GM19043 (cell line): ENCODE data around the gene ATRN.

Experiments
- ATAC-seq: cut with Tn5 transposase; IDR thresholded peaks from one replicate; pipeline ENCODE4 v1.9.1; 2021; ENCODE audit warnings: low read depth; ENCODE audit not compliant: unreplicated experiment

Gene ATRN

GRCh38 chr20:3671986-3672546 is 201.2 kb downstream of the ATRN start:
- no peak for ATAC-seq

- no peak for ATAC-seq
Observed at GRCh38 chr20:3672547-3673171, 201.8 kb downstream of the ATRN start.

- ATAC-seq = no peak
Observed at GRCh38 chr20:3673221-3674070, 202.6 kb downstream of the ATRN start.

- no peak for ATAC-seq
Observed at GRCh38 chr20:3674447-3674846, 203.6 kb downstream of the ATRN start.

DNA sequence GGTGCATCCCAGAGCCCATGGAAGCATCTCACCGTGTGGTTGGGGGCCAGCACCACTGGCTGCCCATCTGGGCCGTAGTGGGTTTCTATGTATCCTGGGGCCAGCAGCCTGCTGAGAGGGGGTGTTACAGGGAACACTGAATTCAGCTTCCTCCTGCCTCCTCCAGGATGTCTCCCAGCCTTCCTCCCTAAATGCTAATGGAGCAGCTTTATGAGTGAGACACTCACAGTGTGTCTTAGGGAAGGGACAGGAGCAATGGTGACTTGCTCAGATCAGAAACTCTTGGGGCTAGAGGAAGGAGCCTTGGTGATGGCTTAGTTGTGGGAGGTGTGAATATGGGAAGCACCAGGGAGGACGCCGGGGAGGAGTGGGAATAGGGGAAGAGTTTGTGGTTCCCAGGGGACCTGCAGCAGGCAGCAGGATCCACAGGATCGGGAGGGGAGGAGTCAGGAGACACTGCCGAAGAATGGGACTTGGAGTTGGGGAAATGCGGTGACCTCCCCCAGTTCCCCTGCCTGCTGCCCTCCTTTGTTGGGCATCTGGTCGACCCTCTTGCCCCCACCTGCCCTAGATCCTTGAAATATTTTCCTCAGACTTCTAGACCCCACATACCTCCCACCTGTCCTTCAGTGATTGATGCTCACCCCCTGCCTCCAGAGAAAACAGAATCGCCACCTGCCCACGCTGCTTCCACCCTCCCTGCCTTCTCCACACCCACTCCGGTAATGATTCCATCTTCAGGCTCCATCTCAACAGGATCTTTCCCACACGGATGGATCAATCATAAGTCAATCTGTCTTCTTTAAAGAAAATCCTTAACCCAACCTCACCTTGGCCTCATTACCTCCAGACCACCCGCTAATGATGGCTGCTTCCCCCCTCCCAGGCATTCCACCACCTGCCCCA is 204.4 kb downstream of the ATRN start:
- ATAC-seq = no peak

DNA sequence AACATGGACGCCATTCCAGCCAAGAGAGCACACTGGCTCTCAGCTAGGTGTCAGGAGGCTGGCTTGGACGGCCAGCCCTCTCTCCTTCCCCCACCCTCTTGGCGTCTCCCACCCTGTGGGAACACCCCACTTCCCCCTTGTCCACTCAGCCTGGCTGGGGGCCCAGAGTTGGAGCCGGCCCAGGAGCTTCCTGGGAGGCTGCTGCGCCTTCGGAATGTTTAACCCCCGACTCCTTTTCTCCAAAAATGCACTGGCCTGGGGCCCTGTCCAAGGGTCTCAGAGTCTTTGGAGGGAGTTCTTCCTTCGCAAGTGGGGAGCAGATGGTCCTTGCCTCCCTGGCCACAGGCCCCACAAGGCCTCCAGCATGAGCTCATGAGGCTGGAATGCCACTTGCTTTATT is 206.9 kb downstream of the ATRN start:
- no peak for ATAC-seq

- no peak for ATAC-seq
Observed at GRCh38 chr20:3678198-3678597, 207.4 kb downstream of the ATRN start.

- ATAC-seq = no peak
Observed at GRCh38 chr20:3678856-3679720, 208.3 kb downstream of the ATRN start.

DNA sequence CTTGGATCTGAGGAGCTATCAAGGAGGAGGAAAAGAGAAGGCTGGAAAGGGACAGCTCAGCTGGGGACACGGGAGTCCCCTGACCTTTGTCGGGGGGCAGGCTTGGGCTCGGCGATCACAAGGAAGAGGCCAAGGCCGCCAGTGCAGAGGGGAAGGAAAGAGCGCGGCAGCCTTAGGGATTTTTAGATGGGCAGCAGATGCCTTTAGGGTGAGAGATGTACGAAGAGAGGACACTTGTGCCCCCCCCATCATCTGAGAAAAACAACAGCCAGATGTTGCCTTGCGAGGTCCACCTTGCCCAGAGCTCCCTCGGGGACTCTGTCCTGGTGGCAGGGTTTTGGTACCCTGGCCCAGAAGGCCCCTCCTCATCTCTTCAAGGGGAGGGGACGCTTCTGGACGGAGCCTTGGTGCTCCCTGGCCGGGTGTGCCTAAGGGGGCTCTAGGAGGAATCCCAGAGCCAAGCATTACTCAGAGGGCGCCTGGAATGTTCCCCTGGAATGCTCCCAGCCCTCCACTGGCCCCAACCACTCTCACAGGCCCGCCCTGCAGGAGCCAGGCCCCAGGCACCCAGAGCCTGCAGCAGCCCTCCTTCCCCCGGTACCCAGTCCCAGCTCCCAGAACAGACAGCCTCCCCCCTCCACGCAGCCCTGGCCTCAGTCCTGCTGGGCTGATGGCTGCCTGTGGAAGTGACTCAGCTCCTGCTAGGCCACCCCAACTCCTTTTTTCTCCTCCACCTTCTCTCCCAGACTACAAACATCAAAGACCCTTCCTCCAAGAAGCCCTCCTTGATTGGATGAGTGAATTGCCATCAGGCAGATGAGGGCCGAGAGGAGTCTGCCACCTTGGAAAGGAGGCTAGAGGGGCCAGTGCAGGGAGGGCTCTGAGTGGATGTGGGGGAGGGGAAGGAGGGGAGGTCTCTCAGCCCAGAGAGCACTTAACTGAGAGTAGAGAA is 209.2 kb downstream of the ATRN start:
- no peak for ATAC-seq

DNA sequence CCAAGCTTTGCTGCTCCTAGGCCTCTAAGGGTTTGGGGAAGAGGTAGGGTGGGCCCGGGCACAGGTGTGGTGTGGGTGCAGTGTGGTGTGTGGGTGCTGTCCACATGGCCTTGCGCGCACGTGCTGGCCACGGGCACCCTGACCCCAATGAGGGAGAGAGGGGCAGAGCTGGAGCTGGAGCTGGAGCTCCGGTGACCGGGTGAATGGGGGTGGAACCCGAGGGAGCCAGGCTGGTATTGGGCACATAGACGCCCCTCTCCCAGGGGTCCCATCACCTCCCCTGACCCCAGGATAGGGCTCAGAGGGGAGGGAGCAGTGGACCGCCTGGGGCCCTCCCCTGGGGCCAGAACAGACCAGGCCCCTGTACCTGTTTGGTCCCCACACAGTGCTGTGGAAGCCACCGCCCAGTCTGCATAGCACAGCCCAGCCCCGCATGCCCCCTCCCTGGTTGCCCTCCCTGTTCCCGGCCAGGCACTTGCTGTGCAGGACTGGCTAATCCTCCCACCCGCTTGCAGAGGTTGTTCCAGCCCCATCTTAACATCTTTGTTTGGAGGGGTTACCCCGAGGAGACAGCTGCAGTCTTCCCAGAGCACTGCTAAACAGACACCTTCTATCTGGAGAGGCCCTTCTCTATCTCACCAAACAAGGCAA is 210.0 kb downstream of the ATRN start:
- ATAC-seq = no peak

DNA sequence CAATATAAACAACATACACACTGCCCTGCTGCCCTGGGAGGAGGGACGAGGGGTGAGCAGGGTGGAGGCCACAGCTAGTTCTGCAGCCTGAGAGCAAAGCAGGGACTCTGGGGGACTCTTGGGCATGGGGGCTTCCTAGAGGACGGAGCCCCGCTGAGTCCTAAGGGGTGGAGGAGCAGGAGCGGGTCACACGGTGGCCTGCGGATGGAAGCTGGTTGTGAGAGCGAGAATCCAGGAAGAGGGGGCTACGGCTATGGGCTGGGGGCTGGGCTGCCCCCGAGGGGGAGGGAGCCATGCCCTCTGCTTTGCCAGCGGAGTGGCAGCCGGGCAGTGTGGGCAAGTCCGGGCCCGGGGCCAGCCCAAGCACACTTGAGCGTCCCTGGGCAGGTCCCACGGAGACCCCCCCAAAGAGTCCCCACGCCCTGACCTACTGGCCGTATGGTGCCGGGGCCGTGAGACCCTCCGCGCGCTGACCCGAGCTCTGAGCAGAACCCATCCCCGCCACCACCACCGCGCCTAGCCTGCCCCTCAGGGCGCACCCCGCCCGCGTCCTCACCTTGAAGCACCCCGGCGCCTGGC is 210.6 kb downstream of the ATRN start:
- no peak for ATAC-seq

GRCh38 chr20:3681931-3682781 is 211.3 kb downstream of the ATRN start, which contains the start of gene ADAM33:
Gene ADAM33, minus strand, starts transcription at chr20:3682010. Its CDS starts 6 bp downstream, at chr20:3682004.
- no peak for ATAC-seq

- ATAC-seq = no peak
Observed at GRCh38 chr20:3685341-3685740, 214.5 kb downstream of the ATRN start.

DNA sequence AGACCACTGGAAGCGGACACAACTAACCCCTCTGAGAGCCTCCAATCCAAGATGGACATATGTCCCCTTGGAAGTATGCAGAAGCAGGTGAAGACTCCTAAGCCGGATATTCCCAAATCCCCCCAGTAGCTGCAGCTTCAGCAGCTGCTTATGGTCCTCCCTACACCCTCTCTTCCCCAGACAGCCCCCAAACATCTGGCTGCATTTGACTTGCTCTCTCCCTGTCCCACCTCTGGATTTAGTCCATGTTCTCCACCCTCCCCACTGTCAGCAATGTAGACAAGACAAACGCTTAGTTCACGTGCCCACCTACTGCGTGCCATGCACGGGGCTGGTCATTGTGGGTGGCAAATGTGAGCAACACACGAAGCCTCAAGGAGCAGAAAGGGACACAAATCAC is 215.6 kb downstream of the ATRN start:
- ATAC-seq = no peak

DNA sequence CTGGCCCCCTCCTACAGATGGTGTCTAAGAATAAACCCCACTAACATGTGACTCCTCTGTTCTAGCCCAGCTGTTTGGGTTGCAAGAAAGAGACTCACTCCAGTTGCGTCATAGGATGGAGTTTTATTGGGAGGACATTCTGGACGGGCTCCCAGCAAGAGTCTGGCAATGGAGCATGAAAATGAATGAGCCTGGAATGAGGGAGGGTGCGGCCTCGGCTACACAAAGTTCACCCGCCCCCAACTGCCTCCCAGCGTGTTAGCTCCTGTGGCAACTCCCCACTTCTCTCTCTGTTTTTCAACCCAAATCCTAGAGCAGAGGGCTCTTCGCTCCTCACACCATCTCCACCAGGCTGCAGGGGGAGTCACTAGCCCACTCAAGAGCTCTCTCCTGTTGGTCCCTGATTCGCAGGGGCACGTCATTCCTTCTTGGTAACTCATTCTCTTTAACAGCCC is 216.1 kb downstream of the ATRN start:
- no peak for ATAC-seq

DNA sequence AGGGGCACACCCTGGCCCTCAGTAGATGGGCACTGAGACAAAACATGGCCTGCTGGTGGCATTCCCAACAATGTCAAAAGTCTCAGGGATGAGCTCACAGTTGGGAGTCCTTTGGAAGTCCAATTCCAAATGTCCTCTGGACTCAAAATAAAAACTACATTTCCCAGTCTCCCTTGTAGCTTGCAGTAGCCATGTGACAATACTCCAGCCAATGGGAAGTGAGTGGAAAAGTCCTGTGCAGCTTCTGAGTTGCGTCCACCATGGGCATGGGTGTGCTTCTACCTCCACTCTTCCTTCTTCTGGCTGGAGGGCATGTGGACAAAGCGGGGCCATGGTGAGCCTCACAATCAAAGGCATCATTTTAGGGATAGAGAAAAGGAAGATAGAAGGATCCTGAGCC is 216.8 kb downstream of the ATRN start:
- no peak for ATAC-seq

- ATAC-seq = no peak
Observed at GRCh38 chr20:3689978-3690377, 219.2 kb downstream of the ATRN start.
